Caco-2 (cell line): ENCODE measurements around the gene LRRC56. TPM values are rescaled to one million over a fixed set of nuclear protein-coding genes. Genes with fewer than 3 reads are reported as not detected.

Experiments
- BruUV-seq: library from RNA; stranded (reverse); fragments of 400-500 nt; replicated peaks from 2 replicates; lab custom pipeline; 2021; lab: Mats Ljungman, UMichigan
- CTCF ChIA-PET: fragments of 300-600 bp; sonication (Branson Sonifier 250); formaldehyde crosslinking; loops from one replicate; lab custom pipeline; 2022; ENCODE audit warnings: antibody characterized with exemption; lab: Charles Lee
- POLR2A ChIA-PET: fragments of 300-600 bp; sonication (Branson Sonifier 250); formaldehyde crosslinking; loops from one replicate; lab custom pipeline; 2022; ENCODE audit warnings: antibody characterized with exemption; lab: Charles Lee
- DNase-seq, 2 experiments: peaks; one replicate each; pipeline versions ENCODE4 v3.0.0 to v3.0.0-alpha.2; 2020 to 2022
- H3K27me3 ChIP-seq: replicated peaks from 2 replicates; pipeline ENCODE4 v1.6.0; 2011; ENCODE audit warnings: low read length; ENCODE audit not compliant: control insufficient read depth, insufficient read depth
- H3K36me3 ChIP-seq: 2 replicates; pipeline ENCODE4 v1.5.1; 2011; ENCODE audit warnings: low read length; ENCODE audit not compliant: control insufficient read depth, insufficient read depth
- H3K4me1 ChIP-seq: fragments of 250-450 bp; sonication (Bioruptor Pico); 2 replicates; pipeline ENCODE4 v1.5.1; 2020; ENCODE audit warnings: mild to moderate bottlenecking
- H3K4me3 ChIP-seq: 2 replicates; pipeline ENCODE4 v1.5.1; 2011; ENCODE audit warnings: low read depth, mild to moderate bottlenecking, control low read depth, low read length
- H3K9me3 ChIP-seq: fragments of 250-450 bp; sonication (Bioruptor Pico); 2 replicates; pipeline ENCODE4 v1.5.1; 2020; ENCODE audit warnings: mild to moderate bottlenecking, moderate library complexity
- H3K27ac Mint-ChIP-seq: one replicate; pipeline ENCODE4 v1.8.0; 2022; ENCODE audit warnings: mixed read lengths; ENCODE audit not compliant: unreplicated experiment
- H3K27me3 Mint-ChIP-seq: one replicate; pipeline ENCODE4 v1.8.0; 2022; ENCODE audit warnings: mixed read lengths; ENCODE audit not compliant: insufficient read depth, unreplicated experiment
- H3K36me3 Mint-ChIP-seq: one replicate; pipeline ENCODE4 v1.8.0; 2022; ENCODE audit warnings: mild to moderate bottlenecking, mixed read lengths; ENCODE audit not compliant: insufficient read depth, unreplicated experiment
- H3K4me1 Mint-ChIP-seq: one replicate; pipeline ENCODE4 v1.8.0; 2022; ENCODE audit warnings: low read depth, mixed read lengths; ENCODE audit not compliant: unreplicated experiment
- H3K4me3 Mint-ChIP-seq: one replicate; pipeline ENCODE4 v1.8.0; 2022; ENCODE audit warnings: mild to moderate bottlenecking, moderate library complexity, mixed read lengths; ENCODE audit not compliant: unreplicated experiment
- H3K9me3 Mint-ChIP-seq: one replicate; pipeline ENCODE4 v1.8.0; 2022; ENCODE audit warnings: mixed read lengths; ENCODE audit not compliant: unreplicated experiment
- CTCF ChIP-seq, 2 experiments: fragments of 200-600 bp in 1 of 2; IDR thresholded peaks; 1 replicate in 1 of 2; 2 replicates in 1 of 2; pipeline versions ENCODE4 v1.5.1 to v1.8.0; 2011 to 2022; ENCODE audit warnings: antibody characterized with exemption in 1 of 2, control low read depth in 1 of 2, inconsistent platforms in 1 of 2, low read depth in 1 of 2, low read length in 1 of 2, mild to moderate bottlenecking in 1 of 2, moderate library complexity in 1 of 2; ENCODE audit not compliant: insufficient read depth in 1 of 2, severe bottlenecking in 1 of 2, unreplicated experiment in 1 of 2
- intact Hi-C: fragments of 100-400 bp; cut with micrococcal nuclease; formaldehyde crosslinking; loops from one replicate; pipeline ENCODE4 v1.10.0; 2022; ENCODE audit not compliant: unreplicated experiment
- total RNA-seq: library from RNA; stranded (reverse); gene quantifications from 2 replicates; pipeline ENCODE4 v1.2.3, GENCODE V29; 2022

LRRC56 gene
- total RNA-seq, 1 experiment from 2014 or later = 4.4 TPM

GRCh38 chr11:574632-575312 lies 37.4 kb downstream of the LRRC56 start:
- ChIA-PET POLR2A (interaction anchor here (1.7 kb wide), 1 partner anchor 138 kb away, joined by 4 read pairs; no protein-coding TSS in a partner anchor), CTCF (interaction anchor here (1.1 kb wide), 1 partner anchor 15 kb away, joined by 4 read pairs; no protein-coding TSS in a partner anchor)
- no peak for DNase-seq
- intact Hi-C loops = loop anchor here (5.0 kb wide), 1 partner anchor 38 kb away; no protein-coding TSS in a partner anchor
- Mint-ChIP-seq H3K4me3 (peak overlapping the region; percentile 78), H3K4me1 (peaks cover 22% of the 10 kb centered on the region), H3K27me3 (no peaks in the 10 kb centered on the region), H3K9me3 (no peaks in the 10 kb centered on the region), H3K27ac (no peak overlapping the region), H3K36me3 (peaks cover 10% of the 10 kb centered on the region)
- Histone ChIP-seq H3K27me3 (no peaks in the 10 kb centered on the region), H3K9me3 (no peaks in the 10 kb centered on the region), H3K36me3 (no peaks in the 10 kb centered on the region), H3K4me3 (peak overlapping the region; percentile 96), H3K4me1 (peaks cover 40% of the 10 kb centered on the region)
- BruUV-seq = no TSS peak
- no peak for TF ChIP-seq CTCF (IDR thresholded peaks at IDR 0.05; ENCODE audit: insufficient read depth in 1 of 2, low read depth in 1 of 2, low read length in 1 of 2, severe bottlenecking in 1 of 2, unreplicated experiment in 1 of 2)

- H3K4me1 ChIP-seq = peaks cover 40% of the 10 kb centered on the region
- POLR2A ChIA-PET = interaction anchor here (0.5 to 2.0 kb wide), 17 partner anchors 11 to 368 kb away, joined by 3 to 17 read pairs (median 5); partner anchors contain the start of genes BET1L, CEND1, DEAF1 and LMNTD2
These were observed 38.1 kb downstream of the LRRC56 start for GRCh38 chr11:575313-575995.

More at GRCh38 chr11:575313-575995, 38.1 kb downstream of the LRRC56 start:
- H3K27me3 Mint-ChIP-seq = no peaks in the 10 kb centered on the region
- peak overlapping the region; percentile 97 for H3K27ac Mint-ChIP-seq
- CTCF ChIA-PET = interaction anchor here (0.7 to 1.1 kb wide), 7 partner anchors 9 to 121 kb away, joined by 3 to 6 read pairs (median 3); partner anchors contain the start of gene TMEM80
- peak overlapping the region; percentile 78 for H3K4me3 Mint-ChIP-seq
- Histone ChIP-seq H3K36me3 (no peaks in the 10 kb centered on the region), H3K4me3 (peak overlapping the region; percentile 96), H3K9me3 (no peaks in the 10 kb centered on the region), H3K27me3 (no peaks in the 10 kb centered on the region)
- peaks cover 22% of the 10 kb centered on the region for H3K4me1 Mint-ChIP-seq
- no peak for TF ChIP-seq CTCF (IDR thresholded peaks at IDR 0.05; ENCODE audit: insufficient read depth in 1 of 2, low read depth in 1 of 2, low read length in 1 of 2, severe bottlenecking in 1 of 2, unreplicated experiment in 1 of 2)
- intact Hi-C loops = loop anchor here (5.0 kb wide), 1 partner anchor 37 kb away; no protein-coding TSS in a partner anchor
- peak; percentile 48 to 78 for DNase-seq
- no peaks in the 10 kb centered on the region for H3K9me3 Mint-ChIP-seq
- TSS peak; percentile 54 for BruUV-seq
- H3K36me3 Mint-ChIP-seq = peaks cover 14% of the 10 kb centered on the region
